GM23338 (cell line): Measurements from ENCODE around the gene PTPN5. TPM values are rescaled to one million over a fixed set of nuclear protein-coding genes. Genes with fewer than 3 reads are reported as not detected.
A peak's percentile ranks its signal among the peaks of the same experiment; 100 is the strongest.

Experiments used
- ATAC-seq: fragments of 200-7000 bp; cut with Tn5 transposase; 3 replicates; pipeline ENCODE4 v1.9.1; 2020
- DNase-seq: peaks from one replicate; pipeline ENCODE4 v3.0.0-alpha.2; 2015; ENCODE audit warnings: low spot score
- H2AFZ ChIP-seq: fragments of 200-600 bp; sonication (generic); 2 replicates; pipeline ENCODE4 v1.8.0; 2016; ENCODE audit warnings: antibody characterized with exemption, mild to moderate bottlenecking, moderate library complexity
- H3F3A ChIP-seq: fragments of 200-600 bp; sonication (generic); replicated peaks from 2 replicates; pipeline ENCODE4 v1.8.0; 2017; ENCODE audit warnings: antibody characterized with exemption, mixed run types, low read depth
- H3K27ac ChIP-seq: fragments of 200-600 bp; sonication (generic); 2 replicates; pipeline ENCODE4 v1.6.1; 2016; ENCODE audit warnings: low read depth
- H3K27me3 ChIP-seq: fragments of 200-600 bp; sonication (generic); 2 replicates; pipeline ENCODE4 v1.8.0; 2016; ENCODE audit warnings: mild to moderate bottlenecking, mixed run types, moderate library complexity; ENCODE audit not compliant: insufficient read depth
- H3K36me3 ChIP-seq: fragments of 200-600 bp; sonication (generic); 2 replicates; pipeline ENCODE4 v1.8.0; 2016; ENCODE audit warnings: mild to moderate bottlenecking; ENCODE audit not compliant: insufficient read depth
- H3K4me1 ChIP-seq: fragments of 200-600 bp; sonication (generic); 2 replicates; pipeline ENCODE4 v1.8.0; 2016; ENCODE audit warnings: mild to moderate bottlenecking, moderate library complexity; ENCODE audit not compliant: insufficient read depth
- H3K4me2 ChIP-seq: fragments of 200-600 bp; sonication (generic); 2 replicates; pipeline ENCODE4 v1.7.1; 2017; ENCODE audit warnings: mixed run types
- H3K4me3 ChIP-seq: fragments of 200-600 bp; sonication (generic); 2 replicates; pipeline ENCODE4 v1.6.1; 2016; ENCODE audit warnings: mixed run types
- H3K79me2 ChIP-seq: fragments of 200-600 bp; sonication (generic); replicated peaks from 2 replicates; pipeline ENCODE4 v1.8.0; 2017; ENCODE audit warnings: mild to moderate bottlenecking; ENCODE audit not compliant: insufficient read depth
- H3K9me2 ChIP-seq: fragments of 200-600 bp; sonication (generic); 2 replicates; pipeline ENCODE4 v1.8.0; 2017; ENCODE audit not compliant: insufficient read depth
- H4K20me1 ChIP-seq: fragments of 200-600 bp; sonication (generic); replicated peaks from 2 replicates; pipeline ENCODE4 v1.8.0; 2017; ENCODE audit warnings: mild to moderate bottlenecking; ENCODE audit not compliant: insufficient read depth
- H3K27ac Mint-ChIP-seq: 2 replicates; pipeline ENCODE4 v1.8.0; 2020; ENCODE audit warnings: inconsistent platforms, mild to moderate bottlenecking, moderate library complexity, mixed read lengths
- H3K27me3 Mint-ChIP-seq: 3 replicates; pipeline ENCODE4 v1.8.0; 2022; ENCODE audit warnings: low read depth, mild to moderate bottlenecking, moderate library complexity, mixed read lengths, inconsistent platforms; ENCODE audit not compliant: insufficient read depth, poor library complexity
- H3K36me3 Mint-ChIP-seq: 3 replicates; pipeline ENCODE4 v1.8.0; 2021; ENCODE audit warnings: low read depth, mild to moderate bottlenecking, inconsistent platforms, moderate library complexity, mixed read lengths
- H3K4me1 Mint-ChIP-seq: 3 replicates; pipeline ENCODE4 v1.8.0; 2020; ENCODE audit warnings: mild to moderate bottlenecking, inconsistent platforms, mixed read lengths
- H3K4me3 Mint-ChIP-seq: 3 replicates; pipeline ENCODE4 v1.8.0; 2021; ENCODE audit warnings: moderate library complexity, mild to moderate bottlenecking, inconsistent platforms, mixed read lengths
- H3K9me3 Mint-ChIP-seq: 3 replicates; pipeline ENCODE4 v1.8.0; 2020; ENCODE audit warnings: moderate library complexity, mild to moderate bottlenecking, inconsistent platforms, mixed read lengths
- CREB1 ChIP-seq: fragments of 250-450 bp; sonication (Bioruptor Pico); IDR thresholded peaks from 2 replicates; pipeline ENCODE4 v1.5.0; 2020; ENCODE audit warnings: low read depth, mild to moderate bottlenecking, moderate library complexity
- EZH2 ChIP-seq: fragments of 200-600 bp; sonication (generic); IDR thresholded peaks from one replicate; pipeline ENCODE4 v1.8.0; 2017; ENCODE audit warnings: antibody characterized with exemption, mild to moderate bottlenecking, low read depth; ENCODE audit not compliant: unreplicated experiment
- EZH2phosphoT487 ChIP-seq: fragments of 200-600 bp; sonication (generic); IDR thresholded peaks from one replicate; pipeline ENCODE4 v1.8.1; 2018; ENCODE audit warnings: antibody characterized with exemption; ENCODE audit not compliant: unreplicated experiment
- JUNB ChIP-seq: IDR thresholded peaks from one replicate; pipeline ENCODE4 v1.6.1; 2016; ENCODE audit warnings: antibody characterized with exemption; ENCODE audit not compliant: unreplicated experiment
- POLR2AphosphoS5 ChIP-seq: IDR thresholded peaks from 2 replicates; pipeline ENCODE4 v1.6.1; 2016; ENCODE audit warnings: antibody characterized with exemption, low read depth
- ZNF114 ChIP-seq: fragments of 250-450 bp; sonication (Bioruptor Pico); IDR thresholded peaks from 2 replicates; pipeline ENCODE4 v1.5.0; 2020; ENCODE audit warnings: mild to moderate bottlenecking, moderate library complexity
- ZNF331 ChIP-seq: fragments of 250-450 bp; sonication (Bioruptor Pico); IDR thresholded peaks from 2 replicates; pipeline ENCODE4 v1.5.0; 2020; ENCODE audit warnings: low read depth, mild to moderate bottlenecking, moderate library complexity
- polyA plus RNA-seq: library from polyadenylated mRNA; unstranded; fragments of >200 nt; fragmentation: Nextera tagmentation; extraction: Ambion mirVana; gene quantifications from 2 replicates; pipeline ENCODE4 v1.2.1, GENCODE V29; 2016
- total RNA-seq: library from RNA; depleted of rRNA; stranded (reverse); fragments of >200 nt; shearing (Covaris generic); gene quantifications from 2 replicates; pipeline ENCODE4 v1.2.3, GENCODE V29; 2014
- TF ChIP-seq, protein P1 (sequence below), 2 experiments: fragments of 200-600 bp in 1 of 2; sonication (generic) in 1 of 2; conservative IDR thresholded peaks; 2 replicates each; pipeline versions ENCODE4 v1.5.1 to v1.6.1; 2016 to 2017; ENCODE audit warnings: antibody characterized with exemption in 2 of 2, low read depth in 2 of 2, mild to moderate bottlenecking in 2 of 2, moderate library complexity in 1 of 2
- TF ChIP-seq, protein P2 (sequence below): IDR thresholded peaks from one replicate; pipeline ENCODE4 v1.6.1; 2018; ENCODE audit warnings: antibody characterized with exemption; ENCODE audit not compliant: unreplicated experiment
- TF ChIP-seq, protein P3 (sequence below): IDR thresholded peaks from 2 replicates; pipeline ENCODE4 v1.6.1; 2016; ENCODE audit warnings: antibody characterized with exemption

PTPN5 gene
- total and polyA plus RNA-seq, 2 experiments from 2014 or later = 3.7 to 5.7 TPM

DNA sequence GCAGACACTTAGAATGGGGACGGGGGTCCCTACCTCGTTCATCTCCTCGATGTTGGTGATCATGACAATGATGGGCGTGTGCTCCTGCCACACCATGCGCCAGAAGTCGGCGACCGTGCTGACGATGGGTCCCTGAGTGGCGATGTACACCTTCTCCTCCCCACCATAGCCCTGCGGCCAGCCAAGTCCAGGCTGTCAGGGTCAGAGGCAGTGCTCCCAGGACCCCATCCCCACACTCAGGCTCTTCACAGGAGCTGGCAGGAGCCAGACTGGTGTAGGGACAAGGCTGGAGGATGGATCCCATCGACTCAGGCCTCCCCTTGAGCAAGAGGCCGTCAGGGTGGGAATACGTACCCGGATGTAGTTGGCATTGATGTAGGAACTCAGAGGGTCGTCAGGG lies 58.4 kb downstream of the PTPN5 start (continued):
- TF ChIP-seq, protein P1, sequence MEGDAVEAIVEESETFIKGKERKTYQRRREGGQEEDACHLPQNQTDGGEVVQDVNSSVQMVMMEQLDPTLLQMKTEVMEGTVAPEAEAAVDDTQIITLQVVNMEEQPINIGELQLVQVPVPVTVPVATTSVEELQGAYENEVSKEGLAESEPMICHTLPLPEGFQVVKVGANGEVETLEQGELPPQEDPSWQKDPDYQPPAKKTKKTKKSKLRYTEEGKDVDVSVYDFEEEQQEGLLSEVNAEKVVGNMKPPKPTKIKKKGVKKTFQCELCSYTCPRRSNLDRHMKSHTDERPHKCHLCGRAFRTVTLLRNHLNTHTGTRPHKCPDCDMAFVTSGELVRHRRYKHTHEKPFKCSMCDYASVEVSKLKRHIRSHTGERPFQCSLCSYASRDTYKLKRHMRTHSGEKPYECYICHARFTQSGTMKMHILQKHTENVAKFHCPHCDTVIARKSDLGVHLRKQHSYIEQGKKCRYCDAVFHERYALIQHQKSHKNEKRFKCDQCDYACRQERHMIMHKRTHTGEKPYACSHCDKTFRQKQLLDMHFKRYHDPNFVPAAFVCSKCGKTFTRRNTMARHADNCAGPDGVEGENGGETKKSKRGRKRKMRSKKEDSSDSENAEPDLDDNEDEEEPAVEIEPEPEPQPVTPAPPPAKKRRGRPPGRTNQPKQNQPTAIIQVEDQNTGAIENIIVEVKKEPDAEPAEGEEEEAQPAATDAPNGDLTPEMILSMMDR (conservative IDR thresholded peaks at IDR 0.05; ENCODE audit: low read depth in 2 of 2) = no peak
- no peak for TF ChIP-seq EZH2
- TF ChIP-seq, protein P2, sequence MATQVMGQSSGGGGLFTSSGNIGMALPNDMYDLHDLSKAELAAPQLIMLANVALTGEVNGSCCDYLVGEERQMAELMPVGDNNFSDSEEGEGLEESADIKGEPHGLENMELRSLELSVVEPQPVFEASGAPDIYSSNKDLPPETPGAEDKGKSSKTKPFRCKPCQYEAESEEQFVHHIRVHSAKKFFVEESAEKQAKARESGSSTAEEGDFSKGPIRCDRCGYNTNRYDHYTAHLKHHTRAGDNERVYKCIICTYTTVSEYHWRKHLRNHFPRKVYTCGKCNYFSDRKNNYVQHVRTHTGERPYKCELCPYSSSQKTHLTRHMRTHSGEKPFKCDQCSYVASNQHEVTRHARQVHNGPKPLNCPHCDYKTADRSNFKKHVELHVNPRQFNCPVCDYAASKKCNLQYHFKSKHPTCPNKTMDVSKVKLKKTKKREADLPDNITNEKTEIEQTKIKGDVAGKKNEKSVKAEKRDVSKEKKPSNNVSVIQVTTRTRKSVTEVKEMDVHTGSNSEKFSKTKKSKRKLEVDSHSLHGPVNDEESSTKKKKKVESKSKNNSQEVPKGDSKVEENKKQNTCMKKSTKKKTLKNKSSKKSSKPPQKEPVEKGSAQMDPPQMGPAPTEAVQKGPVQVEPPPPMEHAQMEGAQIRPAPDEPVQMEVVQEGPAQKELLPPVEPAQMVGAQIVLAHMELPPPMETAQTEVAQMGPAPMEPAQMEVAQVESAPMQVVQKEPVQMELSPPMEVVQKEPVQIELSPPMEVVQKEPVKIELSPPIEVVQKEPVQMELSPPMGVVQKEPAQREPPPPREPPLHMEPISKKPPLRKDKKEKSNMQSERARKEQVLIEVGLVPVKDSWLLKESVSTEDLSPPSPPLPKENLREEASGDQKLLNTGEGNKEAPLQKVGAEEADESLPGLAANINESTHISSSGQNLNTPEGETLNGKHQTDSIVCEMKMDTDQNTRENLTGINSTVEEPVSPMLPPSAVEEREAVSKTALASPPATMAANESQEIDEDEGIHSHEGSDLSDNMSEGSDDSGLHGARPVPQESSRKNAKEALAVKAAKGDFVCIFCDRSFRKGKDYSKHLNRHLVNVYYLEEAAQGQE = no peak
- TF ChIP-seq CREB1 (CRISPR knock-in tag) = no peak
- TF ChIP-seq ZNF114 (CRISPR knock-in tag) = no peak
- TF ChIP-seq, protein P3, sequence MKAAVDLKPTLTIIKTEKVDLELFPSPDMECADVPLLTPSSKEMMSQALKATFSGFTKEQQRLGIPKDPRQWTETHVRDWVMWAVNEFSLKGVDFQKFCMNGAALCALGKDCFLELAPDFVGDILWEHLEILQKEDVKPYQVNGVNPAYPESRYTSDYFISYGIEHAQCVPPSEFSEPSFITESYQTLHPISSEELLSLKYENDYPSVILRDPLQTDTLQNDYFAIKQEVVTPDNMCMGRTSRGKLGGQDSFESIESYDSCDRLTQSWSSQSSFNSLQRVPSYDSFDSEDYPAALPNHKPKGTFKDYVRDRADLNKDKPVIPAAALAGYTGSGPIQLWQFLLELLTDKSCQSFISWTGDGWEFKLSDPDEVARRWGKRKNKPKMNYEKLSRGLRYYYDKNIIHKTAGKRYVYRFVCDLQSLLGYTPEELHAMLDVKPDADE = no peak
- TF ChIP-seq ZNF331 (CRISPR knock-in tag) = no peak
- TF ChIP-seq EZH2phosphoT487 = no peak
- no peak for TF ChIP-seq JUNB
- no peak for TF ChIP-seq POLR2AphosphoS5

DNA sequence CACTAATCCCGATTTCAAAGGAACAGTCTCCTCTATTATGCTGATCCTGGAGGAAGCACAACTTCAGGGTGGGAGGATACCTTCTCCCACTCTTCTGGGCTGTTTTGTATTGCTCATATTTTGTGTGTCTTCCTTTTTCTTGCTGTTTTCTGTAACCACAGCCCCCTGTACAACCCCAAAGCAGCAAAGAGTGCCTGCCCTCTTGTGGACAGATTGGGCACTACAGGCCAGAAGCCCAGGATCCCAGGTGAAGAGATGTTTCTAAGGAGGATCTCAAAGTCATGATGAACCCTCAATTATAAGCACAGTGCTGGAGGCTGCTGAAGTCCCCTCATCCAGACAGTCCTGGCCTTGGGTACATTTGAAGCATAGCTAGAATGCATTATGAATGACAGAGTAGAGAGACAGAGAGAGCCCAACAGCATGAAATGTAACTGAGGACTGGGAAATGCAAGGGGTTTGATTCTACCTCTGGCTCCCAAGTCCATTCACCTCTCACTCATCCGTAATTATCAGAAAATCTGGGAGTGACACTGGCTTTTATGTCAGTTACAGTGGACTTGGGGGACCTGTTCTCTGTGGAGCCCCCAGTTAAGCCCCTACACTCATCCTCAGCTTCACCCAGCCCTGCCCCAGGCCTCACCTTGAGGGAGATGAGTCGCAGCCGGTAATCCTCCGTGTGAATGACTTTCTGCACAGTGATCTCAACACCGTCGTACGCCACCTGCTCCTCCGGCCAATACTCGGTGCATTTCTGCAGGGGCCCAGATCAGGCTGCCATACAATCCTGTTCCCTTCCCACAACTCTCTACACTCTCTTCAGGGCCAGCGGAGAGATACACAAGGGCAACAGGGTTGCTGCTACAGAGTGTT lies 59.4 kb downstream of the PTPN5 start:
- Histone ChIP-seq H3K79me2 (no peaks in the 10 kb centered on the region), H3K27ac (no peak overlapping the region), H2AFZ (no peak overlapping the region), H3K9me2 (no peaks in the 10 kb centered on the region), H4K20me1 (no peaks in the 10 kb centered on the region), H3F3A (no peaks in the 10 kb centered on the region), H3K27me3 (no peaks in the 10 kb centered on the region), H3K4me2 (no peak overlapping the region), H3K4me1 (no peaks in the 10 kb centered on the region), H3K36me3 (no peaks in the 10 kb centered on the region), H3K4me3 (no peak overlapping the region)
- Mint-ChIP-seq H3K4me3 (no peak overlapping the region), H3K36me3 (no peaks in the 10 kb centered on the region; the same call in 2 of the 3 replicates), H3K27me3 (peaks cover 2% of the 10 kb centered on the region), H3K4me1 (peaks cover 13% of the 10 kb centered on the region), H3K9me3 (no peaks in the 10 kb centered on the region), H3K27ac (no peak overlapping the region)
- TF ChIP-seq, protein P1 (conservative IDR thresholded peaks at IDR 0.05; ENCODE audit: low read depth in 2 of 2) = peak; percentile 88 to 99
- no peak for TF ChIP-seq JUNB
- ATAC-seq (peak; percentile 56), DNase-seq (peak; percentile 56)
